ENCODE measurements around the gene SETDB2.
A peak's percentile ranks its signal among the peaks of the same experiment; 100 is the strongest.

SETDB2 gene

DNA sequence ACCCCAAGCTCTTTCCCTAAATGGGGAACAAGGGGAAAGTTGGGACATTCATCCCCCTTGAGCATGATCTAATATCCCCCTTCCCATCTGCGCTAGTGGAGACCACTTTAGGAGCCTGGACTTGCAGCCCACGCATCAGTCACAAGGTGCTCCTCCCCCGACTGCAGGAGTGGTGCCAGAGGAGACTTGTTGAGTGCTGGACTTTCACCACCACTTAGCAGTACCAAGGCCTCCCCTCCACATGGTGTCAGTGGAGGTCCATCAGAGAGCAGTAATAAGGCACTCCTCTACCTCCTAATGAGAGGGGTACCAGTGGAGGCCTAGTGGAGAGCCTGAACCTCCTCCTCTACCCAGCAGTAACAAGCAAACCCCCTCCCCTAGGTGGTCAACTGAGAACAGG, 22.7 kb upstream of the SETDB2 start:
- no peaks in the 10 kb centered on the region for H3K27me3 ChIP-seq (replicated peaks; ENCODE audit: control insufficient read depth, insufficient read depth, low read length)
- no peak for DNase-seq (ENCODE audit: extremely low read depth, insufficient read length)
- no peak overlapping the region for H3K4me3 ChIP-seq (replicated peaks; ENCODE audit: low read depth, low read length)
- H3K36me3 ChIP-seq (ENCODE audit: control insufficient read depth, insufficient read depth, low read length) = no peaks in the 10 kb centered on the region
- TF ChIP-seq, protein P1, sequence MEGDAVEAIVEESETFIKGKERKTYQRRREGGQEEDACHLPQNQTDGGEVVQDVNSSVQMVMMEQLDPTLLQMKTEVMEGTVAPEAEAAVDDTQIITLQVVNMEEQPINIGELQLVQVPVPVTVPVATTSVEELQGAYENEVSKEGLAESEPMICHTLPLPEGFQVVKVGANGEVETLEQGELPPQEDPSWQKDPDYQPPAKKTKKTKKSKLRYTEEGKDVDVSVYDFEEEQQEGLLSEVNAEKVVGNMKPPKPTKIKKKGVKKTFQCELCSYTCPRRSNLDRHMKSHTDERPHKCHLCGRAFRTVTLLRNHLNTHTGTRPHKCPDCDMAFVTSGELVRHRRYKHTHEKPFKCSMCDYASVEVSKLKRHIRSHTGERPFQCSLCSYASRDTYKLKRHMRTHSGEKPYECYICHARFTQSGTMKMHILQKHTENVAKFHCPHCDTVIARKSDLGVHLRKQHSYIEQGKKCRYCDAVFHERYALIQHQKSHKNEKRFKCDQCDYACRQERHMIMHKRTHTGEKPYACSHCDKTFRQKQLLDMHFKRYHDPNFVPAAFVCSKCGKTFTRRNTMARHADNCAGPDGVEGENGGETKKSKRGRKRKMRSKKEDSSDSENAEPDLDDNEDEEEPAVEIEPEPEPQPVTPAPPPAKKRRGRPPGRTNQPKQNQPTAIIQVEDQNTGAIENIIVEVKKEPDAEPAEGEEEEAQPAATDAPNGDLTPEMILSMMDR (IDR thresholded peaks at IDR 0.05; ENCODE audit: insufficient read depth, low read length, poor library complexity, severe bottlenecking) = peak; percentile 38

DNA sequence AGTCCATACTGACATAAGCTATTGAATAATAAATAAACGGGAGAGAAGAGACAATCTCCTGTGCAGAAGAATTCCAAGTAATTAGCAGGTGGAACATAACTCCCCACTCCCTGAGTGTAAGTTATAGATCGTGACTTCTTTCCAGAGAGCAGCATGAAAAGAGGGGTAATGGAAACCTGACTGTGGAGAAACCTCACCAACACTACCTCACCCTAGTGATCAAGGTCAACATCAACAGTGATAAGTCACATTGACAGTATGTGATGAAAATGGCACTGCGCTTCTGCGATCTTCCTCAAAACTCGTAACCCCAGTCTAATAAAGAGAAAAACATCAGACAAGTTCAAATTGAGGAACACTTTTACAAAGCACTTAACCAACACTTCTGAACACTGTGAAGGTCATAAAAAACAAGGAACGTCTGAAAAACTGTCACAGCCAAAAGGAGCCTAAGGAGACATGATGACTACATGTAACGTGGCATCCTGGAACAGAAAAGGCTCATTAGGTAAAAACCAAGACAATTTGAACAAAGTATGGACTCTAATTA, 20.0 kb upstream of the SETDB2 start:
- Histone ChIP-seq H3K27me3 (replicated peaks; ENCODE audit: control insufficient read depth, insufficient read depth, low read length) (no peaks in the 10 kb centered on the region), H3K36me3 (ENCODE audit: control insufficient read depth, insufficient read depth, low read length) (no peaks in the 10 kb centered on the region), H3K4me3 (replicated peaks; ENCODE audit: low read depth, low read length) (no peak overlapping the region)
- TF ChIP-seq, protein P1 (IDR thresholded peaks at IDR 0.05; ENCODE audit: insufficient read depth, low read length, poor library complexity, severe bottlenecking) = no peak
- DNase-seq (ENCODE audit: extremely low read depth, insufficient read length) = no peak

DNA sequence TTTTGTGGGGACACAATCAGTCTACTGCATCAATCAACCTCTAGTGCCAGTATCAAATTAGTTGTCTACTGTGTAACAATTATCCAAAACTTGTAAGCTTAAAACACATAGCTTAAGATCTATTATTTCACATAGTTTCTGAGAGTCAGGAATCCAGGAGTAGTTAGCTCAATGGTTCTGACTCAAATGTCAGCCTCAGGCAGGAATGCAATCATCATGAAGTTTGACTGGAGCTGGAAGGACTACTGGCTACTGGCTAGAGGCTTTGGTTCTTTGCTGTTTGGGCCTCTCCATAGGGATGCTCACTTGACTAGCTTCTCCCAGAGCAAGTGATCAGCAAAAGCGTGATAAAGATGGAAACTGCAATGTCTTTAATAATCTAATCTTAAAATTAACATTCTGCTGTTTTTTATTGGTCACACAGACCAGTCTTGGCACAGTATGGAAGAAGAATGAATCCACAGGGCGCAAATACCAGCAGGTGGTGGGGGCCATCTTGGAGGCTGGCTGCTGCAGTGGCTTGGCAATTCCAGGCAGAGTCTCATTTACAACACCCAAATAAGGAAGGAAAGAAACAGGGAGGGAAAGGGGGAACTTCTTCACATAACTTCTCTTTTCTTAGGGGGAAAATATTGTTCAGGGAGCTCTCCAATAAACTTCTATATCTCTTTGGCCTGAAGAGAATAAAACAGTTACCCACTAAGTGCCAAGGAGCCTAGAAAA, 15.9 kb upstream of the SETDB2 start:
- TF ChIP-seq, protein P1 (IDR thresholded peaks at IDR 0.05; ENCODE audit: insufficient read depth, low read length, poor library complexity, severe bottlenecking) = no peak
- no peaks in the 10 kb centered on the region for H3K27me3 ChIP-seq (replicated peaks; ENCODE audit: control insufficient read depth, insufficient read depth, low read length)
- no peaks in the 10 kb centered on the region for H3K36me3 ChIP-seq (ENCODE audit: control insufficient read depth, insufficient read depth, low read length)
- no peak overlapping the region for H3K4me3 ChIP-seq (replicated peaks; ENCODE audit: low read depth, low read length)
- DNase-seq (ENCODE audit: extremely low read depth, insufficient read length) = no peak

DNA sequence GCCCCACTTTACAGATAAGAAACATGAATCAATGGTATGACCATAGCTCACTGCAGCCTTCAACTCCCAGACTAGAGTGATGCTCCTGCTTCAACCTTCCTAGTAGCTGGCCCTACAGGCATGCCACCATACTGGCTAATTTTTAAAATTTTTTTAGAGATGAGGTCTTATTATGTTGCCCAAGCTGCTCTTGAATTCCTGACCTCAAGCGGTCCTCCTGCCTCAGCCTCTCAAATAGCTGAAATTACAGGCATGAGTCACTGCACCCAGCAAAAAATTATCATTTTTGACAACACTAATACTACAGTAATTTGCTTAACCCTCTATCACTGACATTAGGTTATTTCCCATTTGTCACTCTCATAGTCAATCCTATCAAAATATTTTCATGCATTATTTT, 15.0 kb upstream of the SETDB2 start:
- no peak for DNase-seq (ENCODE audit: extremely low read depth, insufficient read length)
- no peaks in the 10 kb centered on the region for H3K27me3 ChIP-seq (replicated peaks; ENCODE audit: control insufficient read depth, insufficient read depth, low read length)
- no peak overlapping the region for H3K4me3 ChIP-seq (replicated peaks; ENCODE audit: low read depth, low read length)
- no peaks in the 10 kb centered on the region for H3K36me3 ChIP-seq (ENCODE audit: control insufficient read depth, insufficient read depth, low read length)
- TF ChIP-seq, protein P1 (IDR thresholded peaks at IDR 0.05; ENCODE audit: insufficient read depth, low read length, poor library complexity, severe bottlenecking) = no peak

DNA sequence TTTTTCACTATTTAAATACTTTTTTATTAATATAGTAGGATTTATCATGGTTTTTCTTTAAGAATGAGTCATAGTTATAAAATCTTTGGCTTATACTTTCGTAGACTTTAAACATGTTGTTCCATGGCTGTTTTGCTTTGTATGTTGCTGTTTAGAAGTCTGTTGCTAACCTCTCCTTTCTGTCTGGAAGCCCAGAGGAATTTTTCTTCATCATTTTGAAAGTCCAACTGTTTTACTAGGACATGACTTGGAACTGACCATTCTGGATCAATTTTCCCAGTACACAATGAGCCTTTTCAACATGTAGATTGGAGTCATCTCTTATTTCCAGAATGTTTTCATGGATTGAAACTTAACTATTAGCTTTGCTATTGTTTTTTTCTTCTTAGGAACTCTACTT, 8.1 kb upstream of the SETDB2 start:
- TF ChIP-seq, protein P1 (IDR thresholded peaks at IDR 0.05; ENCODE audit: insufficient read depth, low read length, poor library complexity, severe bottlenecking) = no peak
- H3K36me3 ChIP-seq (ENCODE audit: control insufficient read depth, insufficient read depth, low read length) = no peaks in the 10 kb centered on the region
- no peak for DNase-seq (ENCODE audit: extremely low read depth, insufficient read length)
- no peak overlapping the region for H3K4me3 ChIP-seq (replicated peaks; ENCODE audit: low read depth, low read length)
- no peaks in the 10 kb centered on the region for H3K27me3 ChIP-seq (replicated peaks; ENCODE audit: control insufficient read depth, insufficient read depth, low read length)
